NB4 (cell line): ENCODE measurements around the gene UBL7.

Experiments used
- POLR2A ChIP-seq: IDR thresholded peaks from 2 replicates; pipeline ENCODE4 v1.6.1; 2011; ENCODE audit warnings: mild to moderate bottlenecking; ENCODE audit not compliant: insufficient read length; ENCODE audit errors: extremely low read depth
- TF ChIP-seq, protein P1 (sequence below): IDR thresholded peaks from one replicate; pipeline ENCODE4 v1.5.1; 2012; ENCODE audit warnings: low read depth, low read length

DNA sequence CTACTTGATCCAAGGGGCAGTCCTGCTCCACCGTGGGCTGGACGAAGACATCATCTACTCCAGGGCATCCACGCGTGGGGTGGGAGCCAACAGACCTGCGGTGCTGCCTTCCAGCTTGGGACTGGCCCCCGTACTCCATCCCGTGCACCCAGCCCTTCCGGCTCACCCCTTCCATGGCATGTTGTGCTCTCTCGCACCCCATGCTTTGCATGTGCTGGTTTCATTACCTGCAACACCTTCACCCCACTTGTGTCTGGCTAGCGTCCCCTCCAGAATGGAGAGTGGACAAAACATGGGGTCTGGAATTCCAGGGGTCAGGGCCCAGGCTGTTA lies 57.4 kb downstream of the UBL7 start:
- TF ChIP-seq, protein P1, sequence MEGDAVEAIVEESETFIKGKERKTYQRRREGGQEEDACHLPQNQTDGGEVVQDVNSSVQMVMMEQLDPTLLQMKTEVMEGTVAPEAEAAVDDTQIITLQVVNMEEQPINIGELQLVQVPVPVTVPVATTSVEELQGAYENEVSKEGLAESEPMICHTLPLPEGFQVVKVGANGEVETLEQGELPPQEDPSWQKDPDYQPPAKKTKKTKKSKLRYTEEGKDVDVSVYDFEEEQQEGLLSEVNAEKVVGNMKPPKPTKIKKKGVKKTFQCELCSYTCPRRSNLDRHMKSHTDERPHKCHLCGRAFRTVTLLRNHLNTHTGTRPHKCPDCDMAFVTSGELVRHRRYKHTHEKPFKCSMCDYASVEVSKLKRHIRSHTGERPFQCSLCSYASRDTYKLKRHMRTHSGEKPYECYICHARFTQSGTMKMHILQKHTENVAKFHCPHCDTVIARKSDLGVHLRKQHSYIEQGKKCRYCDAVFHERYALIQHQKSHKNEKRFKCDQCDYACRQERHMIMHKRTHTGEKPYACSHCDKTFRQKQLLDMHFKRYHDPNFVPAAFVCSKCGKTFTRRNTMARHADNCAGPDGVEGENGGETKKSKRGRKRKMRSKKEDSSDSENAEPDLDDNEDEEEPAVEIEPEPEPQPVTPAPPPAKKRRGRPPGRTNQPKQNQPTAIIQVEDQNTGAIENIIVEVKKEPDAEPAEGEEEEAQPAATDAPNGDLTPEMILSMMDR: no peak
- TF ChIP-seq POLR2A: no peak
